ENCODE data around the gene TM4SF5.

Gene TM4SF5

GRCh38 chr17:4748686-4749085 is 23.0 kb upstream of the TM4SF5 start:
- DNase-seq, result no peak

DNA sequence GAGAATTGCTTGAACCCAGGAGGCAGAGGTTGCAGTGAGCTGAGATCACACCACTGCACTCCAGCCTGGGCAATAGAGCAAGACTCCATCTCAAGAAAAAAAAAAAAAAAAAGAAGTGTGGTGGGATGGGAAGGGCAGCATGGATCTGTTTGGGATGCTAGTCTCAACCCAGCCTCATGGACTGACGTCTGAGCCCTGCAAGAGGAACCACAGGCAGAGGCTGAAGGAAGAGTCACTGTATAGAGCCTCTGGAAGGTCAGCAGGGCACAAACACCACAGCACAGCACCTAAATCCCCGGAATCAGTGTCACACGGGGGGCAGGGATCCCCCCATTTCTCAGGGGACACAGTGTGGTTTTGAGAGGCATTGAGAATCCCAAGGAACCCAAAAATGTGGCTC is 21.1 kb upstream of the TM4SF5 start:
- DNase-seq, result no peak

DNA sequence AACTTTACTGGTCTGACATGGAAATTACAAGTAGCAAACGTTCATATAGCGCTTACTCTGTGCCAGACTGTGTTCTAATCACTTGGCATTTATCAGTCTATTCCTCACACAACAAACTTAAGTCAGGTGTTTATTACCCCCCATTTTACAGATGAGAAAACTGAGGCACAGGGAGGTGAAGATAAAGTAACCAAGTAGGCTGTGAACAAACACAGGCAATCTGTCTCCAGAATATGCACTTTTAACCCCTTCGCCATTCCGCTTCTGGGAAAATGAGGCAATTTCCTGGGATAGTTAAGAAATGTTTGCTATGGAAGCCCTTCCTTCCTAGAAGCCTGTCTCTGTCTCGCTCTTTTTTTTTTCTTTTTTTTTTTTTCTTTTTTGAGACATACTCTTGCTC is 19.8 kb upstream of the TM4SF5 start:
- no peak for DNase-seq

DNA sequence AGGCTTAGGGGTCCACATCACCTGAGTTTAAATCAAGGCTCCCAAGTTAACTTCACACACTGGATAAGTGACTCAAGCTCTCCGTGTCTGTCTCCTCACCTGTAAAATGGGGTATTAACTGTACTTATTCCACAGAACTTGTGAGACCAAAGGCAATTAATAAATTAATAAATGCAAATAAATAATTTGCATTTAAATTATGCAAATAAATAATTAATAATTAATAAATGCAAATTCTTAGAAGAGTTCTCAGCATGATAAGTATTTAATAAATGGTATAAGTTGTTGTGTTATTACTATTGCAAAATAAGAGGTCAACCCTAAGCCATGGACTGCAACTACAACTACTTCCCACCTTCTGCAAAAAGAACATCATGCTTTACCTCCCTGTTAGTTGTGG is 18.3 kb upstream of the TM4SF5 start:
- no peak for DNase-seq

DNA sequence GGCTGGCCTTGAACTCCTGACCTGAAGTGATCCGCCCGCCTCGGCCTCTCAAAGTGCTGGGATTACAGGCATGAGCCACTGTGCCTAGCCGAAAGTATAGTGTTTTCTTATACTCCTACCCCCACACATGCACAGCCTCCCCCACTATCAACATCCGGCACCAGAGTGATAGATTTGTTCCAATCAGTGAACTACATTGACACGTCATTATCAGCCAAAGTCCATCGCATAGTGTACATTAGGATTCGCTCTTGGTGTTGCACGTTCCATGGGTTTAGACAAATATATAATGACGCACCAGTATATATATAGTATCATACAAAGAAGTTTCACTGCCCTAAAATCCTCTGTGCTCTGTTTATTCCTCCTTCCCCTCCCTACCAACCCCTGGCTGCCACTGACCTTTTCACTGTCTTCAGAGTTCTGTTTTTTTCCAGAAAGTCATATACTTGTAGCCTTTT is 11.9 kb upstream of the TM4SF5 start:
- DNase-seq, result peak; percentile 39

- no peak for DNase-seq
These were observed 7.1 kb upstream of the TM4SF5 start for GRCh38 chr17:4764595-4764994.

- DNase-seq, result peak; percentile 67
These were observed 5.5 kb upstream of the TM4SF5 start for GRCh38 chr17:4766201-4766600.

DNA sequence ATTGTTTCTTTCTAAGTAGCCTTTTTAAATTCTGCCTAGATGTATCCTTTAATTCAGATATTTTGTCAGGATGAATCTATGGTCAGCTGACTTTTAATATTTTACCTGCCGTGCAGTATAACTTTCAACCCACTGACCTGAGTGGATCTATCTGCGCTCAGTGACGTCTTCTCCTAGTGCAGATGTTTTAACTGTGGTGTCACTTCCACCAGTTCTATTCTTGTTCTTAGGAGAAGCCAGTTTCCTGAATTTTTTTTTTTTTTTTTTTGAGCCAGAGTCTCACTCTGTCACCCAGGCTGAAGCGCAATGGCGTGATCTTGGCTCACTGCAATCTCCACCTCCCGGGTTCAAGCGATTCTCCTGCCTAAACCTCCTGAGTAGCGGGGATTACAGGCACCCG is 5.0 kb upstream of the TM4SF5 start:
- no peak for DNase-seq

DNA sequence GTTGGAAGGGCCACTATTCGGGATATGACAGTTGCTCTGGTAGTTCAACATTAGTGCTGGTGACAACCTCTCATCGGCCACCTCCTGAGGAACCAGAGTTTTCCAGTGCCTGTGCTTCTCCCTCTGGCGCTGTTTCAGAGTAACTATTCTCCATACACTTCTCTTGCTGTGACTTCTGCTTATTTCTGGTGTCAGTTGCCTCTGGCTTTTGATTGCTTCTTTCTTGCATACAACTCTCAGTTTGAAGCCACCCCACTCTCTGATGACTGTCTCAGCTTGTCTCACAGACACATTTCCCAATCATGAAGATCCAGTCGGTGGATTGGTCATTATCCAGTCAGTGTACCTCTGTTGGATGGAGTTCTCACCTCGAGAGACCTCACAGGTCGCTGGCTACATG is 3.4 kb upstream of the TM4SF5 start:
- peak; percentile 35 for DNase-seq

- no peak for DNase-seq
These were observed 2.1 kb upstream of the TM4SF5 start for GRCh38 chr17:4769628-4770027.

DNA sequence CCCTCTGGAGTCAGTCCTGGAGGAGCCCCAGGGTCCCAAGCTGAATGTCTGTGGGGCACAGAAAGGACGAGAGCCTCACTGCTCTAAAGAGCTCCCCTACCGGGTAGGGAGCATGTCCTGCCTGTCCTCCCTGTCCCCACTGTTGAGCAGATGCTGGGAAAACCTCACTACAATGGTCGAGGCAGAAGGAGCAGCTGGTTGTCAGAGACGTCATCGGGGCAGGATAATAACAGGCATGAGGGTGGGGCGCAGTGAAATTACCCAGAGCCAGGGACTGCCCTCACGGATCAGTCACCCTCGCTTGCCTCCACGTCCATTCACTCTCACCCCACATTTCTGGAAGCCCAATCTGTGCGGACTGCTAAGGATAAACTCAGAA is 538 bp downstream of the TM4SF5 start:
- DNase-seq, result no peak

DNA sequence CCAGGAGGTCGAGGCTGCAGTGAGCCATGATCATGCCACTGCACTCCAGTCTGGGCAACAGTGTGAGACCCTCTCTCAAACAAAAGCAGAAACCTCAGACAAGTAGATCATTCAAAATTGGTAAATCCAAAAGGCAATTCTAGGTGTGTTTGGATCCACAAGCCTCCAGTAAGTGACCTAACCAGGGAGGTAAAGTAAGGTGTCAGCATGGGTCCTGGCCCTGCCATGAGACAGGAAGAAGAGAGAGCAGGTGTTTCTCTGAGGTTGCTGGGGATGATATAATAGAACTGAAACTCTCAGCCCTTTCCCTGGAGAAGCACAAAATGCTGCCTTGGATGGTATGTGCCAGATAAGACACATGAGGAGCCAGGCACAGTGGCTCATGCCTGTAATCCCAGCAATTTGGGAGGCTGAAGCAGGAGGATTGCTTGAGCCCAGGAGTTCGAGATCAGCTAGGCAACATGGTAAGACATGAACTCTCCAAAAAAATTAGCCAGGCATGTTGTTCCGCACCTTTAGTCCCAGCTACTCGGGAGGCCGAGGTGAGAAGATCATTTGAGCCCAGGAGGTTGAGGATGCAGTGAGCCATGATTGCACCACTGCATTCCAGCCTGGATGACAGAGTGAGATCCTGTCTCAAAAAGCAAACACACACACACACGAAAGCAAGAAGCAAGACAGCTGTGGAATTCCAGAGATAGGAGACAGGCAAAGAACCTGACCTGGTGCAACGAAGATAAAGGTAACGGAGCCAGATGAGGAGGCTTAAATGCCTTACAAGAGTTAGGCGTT is 6.5 kb downstream of the TM4SF5 start:
- no peak for DNase-seq

DNA sequence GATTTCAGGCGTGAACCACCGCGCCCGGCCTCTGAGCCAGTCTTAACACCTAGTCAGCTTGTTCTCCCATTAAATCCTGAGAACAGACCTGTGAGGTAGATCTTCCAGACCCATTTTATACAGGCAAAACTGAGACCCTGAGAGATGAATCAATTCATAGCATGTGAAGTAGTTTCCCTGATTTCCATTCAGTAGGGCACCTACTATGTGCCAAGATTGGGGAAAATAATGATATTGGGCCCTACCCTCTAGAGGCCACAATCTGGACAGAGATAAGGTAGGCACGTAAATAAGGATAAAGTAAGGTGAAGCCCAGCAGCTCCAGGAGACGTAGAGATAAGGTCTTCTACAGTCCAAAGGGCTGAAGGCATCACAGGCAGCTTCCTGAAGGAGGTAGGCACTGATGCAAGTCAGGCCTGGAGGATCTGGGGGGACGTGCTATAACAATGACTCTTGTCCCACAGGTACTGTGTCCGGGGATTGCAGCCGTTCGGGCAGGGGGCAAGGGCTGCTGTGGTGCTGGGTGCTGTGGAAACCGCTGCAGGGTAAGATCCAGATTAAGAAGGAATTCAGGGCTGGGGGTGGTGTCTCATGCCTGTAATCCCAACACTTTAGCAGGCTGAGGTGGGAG is 8.8 kb downstream of the TM4SF5 start:
- no peak for DNase-seq

DNA sequence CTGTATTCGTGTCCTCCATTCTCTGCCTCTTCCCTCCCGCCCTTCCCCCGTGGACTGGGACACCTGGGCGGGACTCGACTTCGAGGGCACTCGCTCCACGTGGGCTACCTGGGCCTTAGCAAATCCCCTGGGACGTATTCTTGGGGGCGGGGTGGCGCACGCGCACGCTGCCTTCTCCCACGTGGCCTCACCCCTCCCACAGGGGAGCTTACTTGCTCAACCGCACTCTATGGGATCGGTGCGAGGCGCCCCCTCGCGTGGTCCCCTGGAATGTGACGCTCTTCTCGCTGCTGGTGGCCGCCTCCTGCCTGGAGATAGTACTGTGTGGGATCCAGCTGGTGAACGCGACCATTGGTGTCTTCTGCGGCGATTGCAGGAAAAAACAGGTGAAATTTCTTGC is 11.0 kb downstream of the TM4SF5 start:
- DNase-seq, result peak; percentile 35

- no peak for DNase-seq
These were observed 13.8 kb downstream of the TM4SF5 start for GRCh38 chr17:4785311-4786105.

DNA sequence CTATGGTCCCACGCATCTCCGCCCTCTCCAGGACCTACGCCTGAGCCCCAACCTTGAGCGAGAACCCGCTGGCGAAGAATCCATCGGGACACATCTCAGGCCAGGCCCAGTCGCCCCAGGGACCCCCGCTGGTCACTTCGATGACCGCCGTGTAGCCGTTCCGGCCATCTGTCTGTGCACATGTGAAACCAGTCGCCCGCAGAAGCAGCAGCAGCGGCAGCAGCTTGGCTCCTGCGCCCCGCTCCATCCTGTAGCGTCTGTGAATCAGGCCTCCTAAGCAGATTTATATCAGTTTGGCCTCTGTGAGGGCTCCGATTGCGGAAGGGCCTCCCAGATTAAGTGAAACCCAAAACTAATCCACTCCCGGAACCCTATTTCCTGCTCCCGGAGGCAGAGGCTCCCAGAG is 14.4 kb downstream of the TM4SF5 start, which contains the start of gene VMO1:
VMO1 (minus strand) TSS at position 259 of the 406 bp plus-strand sequence; CDS start at position 247, 12 bp downstream.
- no peak for DNase-seq

GRCh38 chr17:4786516-4786915 is 14.8 kb downstream of the TM4SF5 start:
- DNase-seq, result no peak

- no peak for DNase-seq
These were observed 16.6 kb downstream of the TM4SF5 start for GRCh38 chr17:4788159-4788806.

- no peak for DNase-seq
These were observed 17.4 kb downstream of the TM4SF5 start, which contains the start of gene GLTPD2 for GRCh38 chr17:4788807-4789700. Gene GLTPD2, plus strand, starts transcription at chr17:4788964. Its CDS starts 48 bp downstream, at chr17:4789012.

DNA sequence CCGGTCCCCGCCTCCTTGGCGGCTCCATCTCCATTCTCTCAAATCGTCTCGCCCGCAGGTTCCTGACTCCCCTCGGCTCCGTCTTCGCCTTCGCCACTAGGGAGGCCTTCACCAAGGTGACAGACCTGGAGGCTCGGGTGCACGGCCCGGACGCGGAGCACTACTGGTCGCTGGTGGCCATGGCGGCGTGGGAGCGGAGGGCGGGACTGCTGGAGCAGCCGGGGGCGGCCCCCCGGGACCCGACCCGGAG is 17.9 kb downstream of the TM4SF5 start:
- no peak for DNase-seq

GRCh38 chr17:4789951-4790704 is 18.4 kb downstream of the TM4SF5 start:
- DNase-seq, result peak; percentile 82

DNA sequence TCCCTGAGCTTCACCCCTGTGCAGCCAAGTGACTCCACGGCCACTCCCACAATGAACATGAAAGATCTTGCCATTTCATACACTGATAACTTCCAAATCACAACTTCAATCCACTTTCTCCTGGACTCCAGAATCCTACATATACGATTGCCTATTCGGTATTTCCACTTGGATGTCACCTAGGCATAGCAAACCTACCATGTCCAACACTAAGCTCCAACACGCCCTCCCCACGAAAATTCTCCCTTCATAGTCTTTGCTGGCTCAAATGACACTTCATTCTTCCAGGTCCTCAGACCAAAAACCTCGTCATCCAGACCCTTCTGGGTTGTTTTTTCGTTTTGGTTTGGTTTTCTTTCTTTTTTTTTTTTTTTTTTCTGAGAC is 19.0 kb downstream of the TM4SF5 start:
- no peak for DNase-seq

All from CD4-positive, alpha-beta T cell treated with Interleukin-15 for 1 hour (primary cell).